Measurements from ENCODE around the gene PTGIS.

PTGIS gene

GRCh38 chr20:49595811-49596561 is 28.0 kb upstream of the PTGIS start:
- peak; percentile 62 for DNase-seq

DNA sequence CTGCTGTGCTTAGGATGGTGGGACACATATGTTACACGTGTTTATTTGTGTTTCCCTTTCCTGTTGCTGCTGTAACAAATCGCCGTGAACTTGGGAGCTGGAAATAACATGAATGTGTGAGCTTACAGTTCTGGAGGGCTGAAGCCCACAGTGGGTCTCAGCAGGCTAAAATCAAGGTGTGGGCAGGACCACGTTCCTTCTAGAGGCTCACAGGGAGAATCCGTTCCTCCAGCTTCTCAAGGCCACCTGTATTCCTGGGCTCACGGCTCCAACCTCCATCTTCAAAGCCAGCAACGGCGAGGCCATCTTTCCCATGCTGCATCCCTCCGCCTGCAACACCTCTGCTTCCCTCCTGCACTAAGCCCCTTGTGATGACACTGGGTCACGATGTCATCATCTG is 27.4 kb upstream of the PTGIS start:
- no peak for DNase-seq

DNA sequence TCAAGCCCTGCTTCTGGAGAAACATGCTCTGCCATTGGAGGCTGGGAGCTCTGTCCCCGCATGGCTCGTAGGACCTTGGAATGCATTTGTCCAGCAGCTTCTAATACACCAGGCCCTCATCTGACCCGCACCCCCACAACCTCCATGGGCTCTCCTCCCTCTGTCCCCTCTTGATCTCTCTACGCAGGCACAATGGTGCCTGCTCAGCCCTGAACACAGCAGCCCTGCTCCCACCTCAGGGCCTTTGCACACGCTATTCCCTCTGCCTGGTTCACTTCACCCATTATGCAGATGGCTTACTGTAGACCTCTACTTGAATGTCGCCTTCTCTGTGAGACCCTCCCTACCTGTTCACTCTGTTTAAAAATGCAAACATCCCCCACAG is 27.0 kb upstream of the PTGIS start:
- no peak for DNase-seq

DNA sequence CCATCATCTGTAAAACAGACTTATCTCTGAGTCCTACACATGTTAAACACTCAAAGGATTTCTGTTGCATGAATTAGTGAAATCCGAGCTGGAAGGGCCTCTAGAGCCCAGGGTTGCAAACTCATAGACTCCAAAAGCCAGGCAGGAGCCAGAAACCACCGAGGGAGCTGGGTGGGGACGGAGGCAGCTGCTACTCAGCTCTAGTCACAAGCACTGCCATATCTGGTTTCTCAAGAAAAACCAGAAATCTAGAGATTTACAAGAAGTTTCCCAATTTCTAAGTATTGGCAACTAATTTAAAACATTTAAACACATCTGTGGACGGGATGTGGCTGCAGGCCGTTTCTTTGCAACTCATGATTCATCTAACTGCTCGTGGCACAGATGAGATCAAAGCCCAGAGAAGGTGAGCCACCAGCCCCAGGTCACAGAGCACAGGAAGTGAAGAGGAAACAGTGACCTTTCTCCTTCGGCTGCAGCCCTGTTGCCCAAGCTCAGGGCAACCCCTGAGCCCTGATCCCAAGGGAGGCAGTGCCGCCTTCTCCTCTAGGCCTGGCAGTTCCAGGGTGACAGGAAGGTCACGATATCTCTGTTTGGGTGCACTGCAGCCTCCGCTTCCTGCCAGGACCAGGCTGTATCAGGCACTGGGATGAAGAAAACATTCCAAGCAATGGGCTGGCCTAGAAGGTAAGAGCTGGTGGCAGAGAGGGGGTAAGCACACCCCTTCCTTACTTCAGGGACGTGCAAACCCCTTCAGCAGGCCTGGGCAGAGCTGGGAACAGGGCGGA is 26.4 kb upstream of the PTGIS start:
- DNase-seq: peak; percentile 55

DNA sequence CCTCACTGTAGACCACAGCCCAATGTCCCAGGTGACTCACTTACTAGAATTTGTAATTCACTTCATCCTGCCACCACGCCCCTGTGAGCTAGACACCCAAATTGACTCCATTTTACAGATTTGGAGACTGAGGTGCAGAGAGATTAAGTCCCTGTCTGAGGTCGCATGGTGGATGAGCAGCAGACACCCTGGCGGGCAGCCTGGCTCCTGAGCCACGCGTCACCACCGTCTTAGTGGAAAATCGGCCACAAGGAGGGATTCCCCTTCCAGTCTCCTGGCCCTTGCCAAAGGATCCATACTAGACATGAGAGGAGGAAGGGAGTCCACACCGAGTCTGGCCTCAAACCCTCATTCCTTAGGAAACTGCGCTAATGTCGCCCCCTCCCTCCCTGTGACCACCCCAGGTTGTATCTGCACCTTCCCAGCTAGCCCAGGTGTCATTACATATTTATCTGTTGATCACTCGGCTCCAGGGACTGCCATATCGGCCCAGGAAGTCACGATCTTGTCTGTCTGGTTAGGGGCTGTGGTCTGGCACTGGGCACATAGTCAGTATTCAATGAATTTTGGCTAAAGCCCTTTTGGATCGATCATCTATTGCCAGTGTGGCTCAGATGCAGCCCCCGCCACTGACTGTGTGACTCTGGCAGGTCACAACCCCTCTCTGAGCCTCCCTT is 25.7 kb upstream of the PTGIS start:
- DNase-seq: no peak

DNA sequence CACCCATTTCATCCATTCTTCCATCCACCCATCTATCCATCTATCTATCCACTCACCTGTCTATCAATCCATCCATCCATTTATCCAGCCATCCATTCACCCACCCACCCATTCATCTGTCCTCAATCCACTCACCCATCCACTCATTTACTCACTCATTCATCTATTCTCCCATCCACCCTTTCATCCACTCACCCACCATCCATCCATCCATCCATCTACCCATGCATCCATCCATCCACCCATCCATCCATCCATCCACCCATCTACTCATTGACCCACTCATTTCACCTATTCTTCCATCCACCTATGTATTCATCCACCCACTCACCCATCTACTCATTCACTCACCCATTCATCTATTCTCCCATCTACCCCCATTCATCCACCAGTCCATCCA is 24.2 kb upstream of the PTGIS start:
- DNase-seq: no peak

GRCh38 chr20:49591217-49591865 is 23.4 kb upstream of the PTGIS start:
- peak; percentile 84 for DNase-seq

DNA sequence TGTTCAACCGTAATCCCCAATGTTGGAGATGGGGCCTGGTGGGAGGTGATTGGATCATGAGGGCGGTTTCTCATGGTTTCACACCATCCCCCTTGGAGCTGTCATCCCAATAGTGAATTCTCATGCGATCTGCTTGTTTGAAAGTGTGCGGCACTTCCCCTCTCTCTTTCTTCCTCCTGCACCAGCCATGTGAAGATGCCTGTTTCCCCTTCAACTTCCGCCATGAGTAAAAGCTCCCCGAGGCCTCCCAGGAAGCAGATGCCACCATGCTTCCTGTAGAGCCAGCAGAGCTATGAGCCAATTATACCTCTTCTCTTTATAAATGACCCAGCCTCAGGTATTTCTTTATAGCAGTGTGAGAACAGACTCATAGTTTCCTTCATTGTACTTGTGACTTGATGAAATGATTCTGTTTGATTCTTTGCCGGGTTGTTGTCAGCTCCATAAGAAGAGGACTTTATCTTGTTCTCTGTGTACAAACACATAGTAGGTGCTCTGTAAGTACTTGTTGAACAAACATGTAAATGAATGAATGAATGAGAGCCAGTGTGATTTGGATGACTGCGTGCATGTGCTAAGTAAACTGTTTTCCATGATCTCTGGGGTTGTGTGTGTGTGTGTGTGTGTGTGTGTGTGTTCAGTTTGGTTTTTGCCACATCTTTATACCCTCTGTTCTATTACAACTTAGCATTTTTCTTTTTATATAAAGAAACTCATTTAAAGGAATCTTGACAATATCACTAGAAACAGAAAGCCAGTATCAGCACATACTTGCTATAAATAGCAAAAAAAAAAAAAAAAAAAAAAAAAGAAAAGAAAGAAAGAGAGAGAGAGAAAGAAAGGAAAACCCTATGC is 22.5 kb upstream of the PTGIS start:
- DNase-seq: no peak

GRCh38 chr20:49589747-49590146 is 21.8 kb upstream of the PTGIS start:
- DNase-seq: no peak

GRCh38 chr20:49587111-49587570 is 19.2 kb upstream of the PTGIS start:
- DNase-seq: peak; percentile 85

- DNase-seq: peak; percentile 84
Measured at GRCh38 chr20:49585585-49586245, 17.8 kb upstream of the PTGIS start.

DNA sequence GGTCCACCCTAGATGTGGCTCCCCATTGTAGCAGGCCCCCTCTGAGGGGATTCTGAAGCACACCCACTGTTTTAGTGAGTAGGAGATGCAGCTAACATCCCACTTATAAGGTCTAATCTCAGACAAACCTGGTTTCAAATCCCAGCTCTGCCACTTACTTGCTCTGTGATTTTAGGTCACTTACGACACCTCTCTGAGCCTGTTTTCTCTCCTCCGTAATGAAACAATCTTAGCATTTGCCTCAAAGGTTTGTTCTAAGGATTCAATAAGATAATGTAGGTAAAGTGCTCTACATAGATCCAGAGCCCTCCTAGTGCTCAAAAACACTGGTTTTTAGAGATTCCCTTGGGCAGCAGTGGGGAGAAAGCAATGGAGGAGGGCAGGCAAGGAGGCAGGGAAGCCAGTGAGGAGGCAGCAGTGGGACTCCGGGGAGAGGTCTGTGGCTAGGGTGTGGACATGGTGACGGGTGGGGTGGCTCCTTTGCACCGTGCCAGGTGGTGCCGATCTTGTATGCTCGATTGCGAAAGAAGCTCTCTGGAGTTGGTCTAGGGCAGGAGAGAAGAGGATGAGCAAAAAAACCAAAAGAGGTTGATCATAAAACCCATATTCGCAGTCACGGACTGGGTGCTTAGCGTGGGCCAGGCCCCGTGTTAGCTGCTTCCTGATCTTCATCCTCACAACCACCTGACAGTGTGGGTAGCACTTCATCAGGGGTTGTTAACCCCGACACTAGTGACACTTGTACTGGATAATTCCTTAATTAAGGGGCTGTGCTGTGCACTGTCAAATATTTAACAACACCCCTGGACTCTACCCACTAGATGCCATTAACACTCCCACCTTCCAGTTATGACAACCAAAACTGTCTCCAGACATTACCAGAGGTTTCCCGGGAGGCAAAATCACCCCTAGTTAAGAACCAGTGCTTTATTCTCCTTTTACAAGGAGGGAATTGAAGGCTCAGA is 16.8 kb upstream of the PTGIS start:
- DNase-seq: no peak

DNA sequence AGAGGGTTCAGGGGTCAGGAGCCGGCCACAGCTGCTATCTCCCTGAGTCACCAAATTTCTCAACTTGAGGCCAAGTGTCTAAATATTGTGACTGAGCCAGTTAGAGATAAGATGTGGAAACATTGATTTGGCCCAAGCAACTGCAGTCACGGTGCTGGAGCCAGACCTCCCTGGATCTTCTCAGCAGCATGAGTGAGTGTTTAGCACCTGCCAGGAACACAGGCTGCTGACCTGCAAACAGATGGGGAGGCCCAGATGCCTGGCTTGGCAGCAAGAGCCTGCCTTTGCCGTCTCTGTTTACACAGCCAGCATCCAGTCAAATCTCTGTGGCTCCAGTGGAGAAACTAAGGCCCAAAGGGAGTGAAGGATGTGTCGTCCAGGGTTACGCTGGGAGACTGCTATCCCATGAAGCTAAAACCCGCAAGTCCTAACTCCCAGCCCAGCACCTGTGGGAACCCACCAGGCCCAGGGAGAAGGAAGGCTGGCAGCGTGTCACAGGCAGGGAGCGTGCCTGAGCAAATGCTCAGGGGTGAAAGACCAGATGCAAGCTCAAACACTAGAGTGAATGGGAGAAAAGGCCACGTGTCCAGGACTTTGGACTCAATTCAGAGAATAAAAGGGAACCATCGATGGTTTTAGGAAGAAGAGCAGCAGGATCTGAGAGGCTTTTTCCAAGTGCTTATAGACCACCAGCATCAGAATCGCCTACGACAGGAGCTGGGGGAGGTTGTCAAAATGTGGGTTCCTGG is 15.9 kb upstream of the PTGIS start:
- peak; percentile 87 for DNase-seq

DNA sequence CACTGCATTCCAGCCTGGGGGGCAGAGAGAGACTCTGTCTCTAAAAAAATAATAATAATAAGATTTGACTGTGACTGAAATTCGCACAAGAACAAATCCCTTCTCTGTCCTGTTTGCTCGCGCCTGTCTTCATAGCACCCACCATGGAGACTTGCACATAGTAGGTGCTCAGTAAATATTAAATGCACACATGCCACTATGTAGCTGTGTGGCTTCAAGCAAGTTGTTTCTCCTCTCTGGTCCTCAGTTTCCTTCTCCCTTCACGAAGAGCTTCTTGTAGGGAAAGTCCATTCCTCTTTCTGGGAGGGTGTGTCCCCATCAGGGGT is 15.4 kb upstream of the PTGIS start:
- no peak for DNase-seq

DNA sequence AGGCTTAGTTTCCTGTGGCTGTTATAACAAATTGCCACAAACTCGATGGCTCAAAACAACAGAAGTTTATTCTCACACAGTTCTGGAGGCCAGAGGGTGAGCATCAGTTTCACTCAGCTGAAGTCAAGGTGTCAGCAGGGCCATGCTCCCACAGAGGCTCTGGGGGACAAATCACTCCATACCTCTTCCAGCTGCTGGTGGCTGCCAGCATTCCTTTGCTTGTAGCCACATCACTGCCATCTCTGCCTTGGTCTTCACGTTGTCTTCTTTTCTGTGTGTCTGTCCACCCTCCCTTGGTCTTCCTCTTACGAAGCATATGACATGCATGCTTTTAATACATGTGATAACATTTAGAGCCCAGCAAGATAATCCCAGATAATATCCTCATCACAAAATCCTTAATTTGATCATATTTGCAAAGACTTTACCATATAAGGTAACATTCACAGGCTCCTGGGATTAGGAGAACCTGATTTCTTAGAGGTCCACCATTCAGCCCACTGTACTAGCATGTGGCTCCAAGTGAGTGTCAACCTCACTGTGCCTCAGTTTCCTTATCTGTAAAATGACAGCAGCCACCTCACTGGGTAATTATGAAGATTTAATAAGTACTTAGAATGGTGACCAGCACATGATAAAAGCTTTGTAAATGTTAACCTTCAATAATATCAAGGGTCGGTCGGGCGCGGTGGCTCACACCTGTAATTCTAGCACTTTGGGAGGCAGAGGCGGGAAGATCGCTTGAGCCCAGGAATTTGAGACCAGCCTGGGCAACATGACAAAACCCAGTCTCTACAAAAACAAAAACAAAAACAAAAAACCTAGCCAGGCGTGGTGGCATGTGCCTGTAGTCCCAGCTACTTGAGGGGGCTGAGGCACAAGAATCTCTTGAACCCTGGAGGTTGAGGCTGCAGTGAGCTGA is 14.7 kb upstream of the PTGIS start:
- DNase-seq: no peak

- no peak for DNase-seq
Measured at GRCh38 chr20:49581482-49581881, 13.5 kb upstream of the PTGIS start.

DNA sequence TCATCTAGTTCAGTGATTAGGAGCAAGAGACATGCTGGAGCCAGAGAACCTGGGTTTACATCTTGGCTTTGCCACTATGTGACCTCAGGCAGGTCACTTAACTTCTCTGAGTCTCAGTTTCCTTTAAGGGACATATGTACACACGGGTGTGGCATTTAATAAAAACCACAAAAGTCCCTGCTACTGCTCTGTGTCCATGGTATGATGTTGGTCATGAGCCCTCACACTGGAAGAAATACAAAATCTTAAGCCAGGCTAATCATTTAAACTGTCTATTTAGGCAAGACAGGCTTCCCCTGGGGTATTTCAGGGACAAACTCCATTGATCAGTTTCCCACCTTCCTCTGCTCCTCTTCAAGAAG is 12.9 kb upstream of the PTGIS start:
- no peak for DNase-seq
